ENCODE results near the gene REEP6. TPM values are rescaled to one million over a fixed set of nuclear protein-coding genes. Genes with fewer than 3 reads are reported as not detected.
A peak's percentile ranks its signal among the peaks of the same experiment; 100 is the strongest.
"Not testable (repeated sequence)": the region's sequence is repeated elsewhere in the genome, so short reads cannot be mapped to it uniquely, and the experiment has no call there.

The REEP6 gene
- total RNA-seq, 1 experiment from 2014 or later, result 1.5 TPM

DNA sequence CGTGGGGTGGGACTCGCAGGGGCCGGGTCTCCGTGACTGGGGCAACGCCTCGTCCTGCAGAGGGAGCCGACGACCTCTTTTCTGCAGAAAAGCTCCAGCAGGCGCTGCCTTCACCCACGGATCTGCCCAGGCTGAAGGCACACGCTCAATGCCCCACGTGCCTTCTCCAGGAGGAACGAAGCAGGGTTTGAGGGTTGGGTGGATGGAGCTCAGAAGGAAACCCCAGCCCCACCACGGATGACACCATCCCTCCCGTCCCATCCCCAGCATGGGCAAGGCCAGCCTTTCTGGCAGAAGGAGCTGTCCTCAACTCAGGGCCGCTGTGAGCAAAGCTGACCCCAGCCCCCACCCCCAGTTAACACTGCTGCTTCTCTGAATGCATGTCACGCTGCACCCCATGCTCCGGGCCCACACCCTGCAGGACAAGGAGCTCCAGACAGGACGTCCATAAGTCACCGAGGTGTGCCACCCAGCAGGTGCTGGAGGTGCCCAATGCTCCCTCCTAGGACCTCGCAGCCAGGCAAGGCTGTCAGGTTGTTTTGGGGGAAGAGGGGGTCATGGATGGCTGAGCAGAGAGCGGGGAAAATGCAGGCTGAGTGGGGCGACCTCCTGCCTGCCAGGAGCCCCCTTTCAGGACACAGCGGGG, 19.3 kb upstream of the REEP6 start:
- no peak for DNase-seq (ENCODE audit: low read depth)

DNA sequence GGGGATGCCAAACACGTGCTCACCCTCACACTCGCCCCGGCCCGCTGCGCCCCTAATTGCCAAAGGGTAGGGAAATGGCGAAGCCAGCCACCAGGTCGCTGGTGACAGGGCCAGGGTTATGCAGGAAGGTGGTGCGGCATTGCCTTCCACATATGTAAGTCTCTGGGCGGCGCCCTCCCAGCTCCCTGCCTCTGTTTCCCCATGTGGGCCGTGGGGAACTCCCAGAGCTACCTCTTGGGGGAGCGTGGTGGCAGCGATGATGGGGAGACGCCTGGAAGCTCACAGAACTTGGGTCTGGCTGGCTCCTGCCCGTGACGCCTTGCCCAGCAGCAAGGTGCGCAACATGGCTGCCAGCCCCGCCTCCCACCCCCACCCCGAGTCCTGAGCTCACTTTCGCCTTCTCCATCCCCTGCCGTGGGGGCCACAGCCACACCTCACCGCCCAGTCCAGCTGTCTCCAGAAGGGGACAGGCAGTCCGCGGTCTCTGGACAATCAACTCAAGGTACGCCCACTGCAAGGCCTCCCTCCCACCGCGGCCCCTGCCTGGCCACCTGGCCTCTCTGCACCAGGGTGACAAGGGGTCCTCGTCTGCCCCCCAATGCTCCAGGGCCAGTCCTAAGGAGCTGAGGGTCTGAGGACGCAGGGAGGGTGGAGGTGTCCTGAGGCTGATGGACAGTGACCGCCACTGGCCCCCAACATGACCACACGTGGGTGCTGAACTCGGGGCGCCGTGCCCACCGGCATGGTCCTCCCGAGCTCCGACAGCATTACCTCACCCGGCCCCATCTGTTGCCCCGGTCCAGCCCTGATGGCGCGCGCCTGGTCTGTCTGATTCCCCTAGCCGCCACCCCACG, 18.5 kb upstream of the REEP6 start:
- DNase-seq (ENCODE audit: low read depth), result no peak

DNA sequence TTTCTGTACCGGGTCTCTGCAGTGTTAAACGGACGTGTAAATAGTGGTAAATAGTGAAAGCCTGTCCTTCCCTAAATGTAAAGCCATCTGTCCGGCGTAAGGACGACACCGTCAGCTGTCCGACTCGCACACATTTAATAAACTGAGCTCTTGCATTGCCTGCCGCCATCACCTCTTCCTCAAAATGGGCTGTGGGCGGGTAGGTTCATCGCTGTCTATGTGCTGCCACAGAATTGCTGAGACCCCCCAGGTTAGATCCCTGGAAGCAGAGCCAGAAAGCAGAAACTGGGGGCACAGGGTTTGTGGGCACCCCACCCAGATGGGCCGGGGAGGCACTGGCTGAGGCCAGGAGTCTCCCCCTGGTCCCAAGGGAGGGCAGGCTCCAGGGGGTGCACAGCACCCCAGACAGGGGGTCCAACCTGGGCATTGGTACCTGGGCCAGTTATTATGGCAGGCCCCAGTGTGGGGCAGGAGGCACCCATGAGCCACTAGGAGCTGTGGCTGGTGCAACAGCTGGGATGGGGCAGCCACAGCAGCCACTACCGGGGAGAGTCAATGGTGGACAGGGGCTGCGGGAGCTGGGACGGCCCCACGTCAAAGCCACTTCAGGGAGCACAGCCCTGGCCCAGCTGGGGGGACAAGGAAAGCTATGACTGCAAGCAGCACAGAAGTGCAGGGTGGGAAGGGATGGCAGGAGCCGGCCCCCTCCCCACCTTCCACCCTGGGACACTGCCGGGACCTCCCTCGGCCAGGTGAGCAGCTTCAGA, 17.7 kb upstream of the REEP6 start:
- DNase-seq (ENCODE audit: low read depth), result no peak

DNA sequence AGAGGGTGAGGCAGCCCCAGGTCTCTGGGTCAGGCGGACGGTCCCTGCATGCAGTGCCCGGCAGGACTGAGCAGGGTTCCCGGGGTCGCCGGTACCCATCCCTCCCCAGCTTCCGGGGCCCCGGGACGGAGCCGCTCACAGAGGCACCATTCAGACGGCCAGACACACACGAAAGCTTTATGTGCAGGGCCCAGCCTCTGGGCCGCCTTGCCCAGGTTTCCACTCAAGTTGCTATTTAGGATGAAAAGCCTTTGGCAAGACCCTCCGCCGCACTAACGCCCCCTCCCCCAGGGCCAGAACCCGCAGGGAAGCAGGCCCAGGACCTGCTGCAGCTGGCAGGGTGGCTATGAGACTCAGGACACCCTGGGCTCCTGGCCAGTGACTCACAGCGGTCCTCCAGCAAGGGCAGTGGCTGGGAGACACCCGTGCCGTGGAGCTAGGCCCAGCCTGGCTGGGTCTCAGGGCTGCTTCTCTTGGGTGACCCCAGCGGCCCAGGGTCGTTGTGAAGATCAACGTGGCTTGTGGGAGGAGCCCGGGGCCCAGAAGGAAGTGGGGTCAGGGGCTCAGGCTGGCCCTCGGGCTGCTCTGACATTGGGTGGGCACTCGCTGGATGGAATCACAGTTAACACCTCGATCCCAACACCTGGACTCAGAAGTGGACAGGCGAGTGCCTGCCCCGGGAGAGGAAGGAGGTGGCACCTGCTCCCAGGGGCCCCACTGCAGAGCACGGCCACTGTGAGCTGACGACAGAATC, 16.8 kb upstream of the REEP6 start:
- DNase-seq (ENCODE audit: low read depth), result no peak

DNA sequence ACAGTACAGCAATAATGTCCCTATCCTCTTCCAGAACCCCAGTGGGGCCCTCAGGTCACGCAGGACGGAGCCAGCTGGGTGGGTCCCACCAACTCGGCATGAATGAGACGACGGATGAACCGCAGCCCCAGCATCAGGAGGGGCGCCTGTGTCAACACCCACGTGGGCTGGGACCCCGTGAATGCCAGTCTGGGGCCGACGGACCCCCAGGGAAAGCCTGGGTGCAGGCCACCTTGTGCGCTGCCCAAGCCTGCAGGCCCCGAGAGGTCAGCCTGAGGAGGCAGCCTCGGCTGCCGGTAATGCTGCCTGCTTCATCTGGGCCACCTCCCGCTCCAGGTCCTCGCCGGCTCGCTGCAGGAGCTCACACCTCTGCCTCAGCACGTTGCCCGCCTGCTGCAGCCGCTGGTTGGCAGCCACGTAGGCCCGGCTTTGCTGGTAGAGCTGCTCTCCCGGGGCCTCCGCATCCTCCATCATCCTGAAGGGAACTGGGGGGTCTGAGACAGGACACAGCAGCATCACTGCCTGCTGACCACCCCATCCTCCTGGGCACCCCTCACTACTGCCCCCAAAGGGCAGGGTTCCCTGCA, 16.1 kb upstream of the REEP6 start:
- DNase-seq (ENCODE audit: low read depth), result no peak

DNA sequence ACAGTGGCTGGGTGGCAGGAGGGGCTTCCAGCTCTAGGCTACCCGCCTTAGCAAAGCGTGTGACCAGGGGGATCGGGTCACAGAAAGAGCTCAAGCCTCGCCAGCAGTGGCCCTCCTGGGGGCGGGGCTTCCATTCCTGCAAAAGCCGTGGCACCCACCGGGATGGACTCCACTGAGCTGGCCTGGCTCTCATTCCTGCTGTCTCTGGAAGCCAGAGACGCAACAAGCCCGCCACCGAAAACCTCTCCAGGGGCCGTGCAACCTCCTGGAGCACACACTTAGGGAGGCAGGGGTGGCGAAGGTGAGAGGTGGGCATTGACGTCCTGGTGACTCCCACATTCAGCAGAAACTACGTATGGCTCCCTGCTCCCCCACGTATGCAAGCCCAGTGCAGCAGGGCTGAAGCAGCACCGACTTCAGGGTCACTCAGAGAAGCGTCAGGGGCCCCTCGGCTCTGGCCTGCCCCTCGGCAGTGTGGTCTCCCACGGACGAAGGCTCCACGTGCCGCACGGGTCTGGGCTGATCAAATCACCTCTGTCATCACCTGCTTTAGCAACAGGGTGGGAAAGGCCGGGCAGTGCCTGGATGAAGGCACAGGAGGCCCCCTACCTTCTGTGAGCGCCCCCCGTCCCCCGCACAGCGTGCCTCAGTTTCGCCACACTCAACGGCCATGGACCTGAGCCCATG, 15.1 kb upstream of the REEP6 start:
- no peak for DNase-seq (ENCODE audit: low read depth)

DNA sequence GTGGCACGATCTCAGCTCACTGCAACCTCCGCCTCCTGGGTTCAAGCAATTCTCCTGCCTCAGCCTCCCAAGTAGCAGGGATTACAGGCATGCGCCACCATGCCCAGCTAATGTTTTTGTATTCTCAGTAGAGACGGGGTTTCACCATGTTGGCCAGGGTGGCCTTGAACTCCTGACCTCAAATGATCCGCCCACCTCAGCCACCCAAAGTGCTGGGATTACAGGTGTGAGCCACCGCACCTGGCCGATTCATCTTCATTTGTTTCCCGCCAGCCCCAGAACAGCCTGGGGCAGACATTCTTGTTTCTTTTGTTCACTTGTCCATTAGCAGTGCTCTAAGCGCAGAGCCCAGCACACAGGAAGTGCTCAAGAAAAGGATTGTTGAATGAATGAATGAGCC, 13.9 kb upstream of the REEP6 start:
- not testable (repeated sequence) for DNase-seq (ENCODE audit: low read depth)

DNA sequence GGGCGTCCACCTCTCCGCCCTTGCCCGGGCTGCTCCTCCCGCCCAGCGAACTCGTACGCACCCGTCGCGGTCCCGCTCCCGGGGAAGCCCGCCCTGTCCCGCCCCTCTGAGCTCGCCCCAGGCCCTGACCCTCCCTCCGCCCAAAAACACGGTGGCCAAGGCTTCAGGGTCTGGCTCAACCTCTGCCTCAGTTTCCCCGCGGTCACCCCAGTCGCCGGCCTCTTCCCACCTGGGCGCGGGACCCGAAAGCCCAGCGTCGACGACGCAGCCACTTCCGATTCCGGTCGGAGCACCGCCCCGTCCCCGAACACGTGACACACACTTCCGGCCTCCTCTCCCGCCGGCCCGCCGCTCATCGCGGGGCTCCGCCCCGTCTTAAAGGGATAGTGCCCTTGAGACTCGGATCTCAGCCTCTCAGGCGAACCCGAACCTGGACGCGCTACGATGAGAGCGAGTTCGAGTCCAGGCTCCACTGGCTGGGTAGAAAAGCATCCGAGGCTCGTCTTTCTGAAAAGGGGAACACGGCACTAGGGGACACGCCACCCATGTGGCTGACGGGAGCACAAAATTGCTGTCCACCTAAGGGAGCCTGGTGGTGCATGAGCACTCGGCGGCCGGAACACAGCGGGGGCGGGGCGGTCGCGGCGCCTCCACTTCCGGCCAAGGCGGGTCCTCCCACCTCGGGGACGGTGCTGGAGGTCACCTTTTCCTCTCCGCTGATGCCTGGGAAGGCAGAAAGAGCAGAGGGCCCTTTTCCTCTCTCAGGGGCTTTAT, 11.9 kb upstream of the REEP6 start, which contains the start of gene C19orf25:
Gene C19orf25, minus strand, starts transcription at position 282 of the 774 bp plus-strand sequence. CDS start 312 bp downstream, outside the sequence.
- DNase-seq (ENCODE audit: low read depth), result peak; percentile 89

DNA sequence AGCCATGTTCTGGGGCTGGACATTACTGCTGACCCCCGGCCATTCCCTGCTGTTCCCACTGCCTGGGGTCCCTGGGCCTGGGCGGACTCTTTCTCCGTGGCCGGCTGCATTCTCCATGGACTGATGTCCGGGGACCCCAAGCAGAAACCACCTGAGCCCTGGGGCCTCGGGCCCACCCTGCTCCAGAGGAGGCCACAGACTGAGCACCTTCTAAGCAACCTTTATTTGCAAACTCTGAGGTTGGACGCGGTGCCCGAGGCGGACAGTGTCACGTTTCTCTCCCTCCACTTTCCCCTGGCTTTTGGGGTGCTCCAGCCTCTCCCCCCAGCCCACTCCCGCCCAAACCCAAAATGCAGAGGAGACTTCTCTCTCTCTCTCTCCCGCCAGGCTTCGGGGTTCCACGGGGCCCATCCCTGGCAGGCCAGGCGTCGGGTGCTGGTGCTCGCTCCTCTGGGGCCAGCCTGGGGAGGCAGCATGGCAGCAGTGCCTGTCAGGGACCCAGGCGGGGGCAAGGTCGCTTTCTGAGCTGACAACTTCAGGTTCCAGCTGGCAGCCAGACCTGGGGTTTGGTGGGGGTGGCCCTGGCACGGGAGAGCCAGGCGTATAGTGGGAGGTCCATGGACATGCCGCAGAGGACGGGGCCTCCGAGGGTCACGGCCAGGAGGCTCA, 9.6 kb upstream of the REEP6 start:
- DNase-seq (ENCODE audit: low read depth), result no peak

DNA sequence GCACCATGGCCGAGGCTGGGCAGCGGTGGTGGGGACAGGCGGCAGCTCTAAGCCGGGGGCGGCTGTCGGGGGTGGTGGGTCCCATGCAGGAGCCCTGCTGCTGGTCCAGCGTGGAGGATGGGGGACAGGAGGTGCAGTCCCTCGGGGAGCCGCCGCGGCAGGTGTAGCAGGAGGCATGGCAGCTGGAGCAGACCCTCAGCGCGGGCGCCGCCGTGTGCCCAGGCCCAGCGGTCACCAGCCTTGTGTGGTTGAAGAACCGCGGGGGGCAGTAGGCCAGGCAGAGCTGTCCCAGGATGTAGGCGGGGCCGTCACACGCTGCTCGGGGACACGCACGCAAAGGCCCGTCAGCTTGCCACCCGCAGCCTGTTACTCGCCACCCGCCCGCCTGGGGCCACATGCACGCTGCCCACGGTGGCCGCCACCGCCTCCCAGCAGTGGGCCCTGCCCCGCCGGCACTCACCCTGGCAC, 9.1 kb upstream of the REEP6 start:
- DNase-seq (ENCODE audit: low read depth), result no peak

DNA sequence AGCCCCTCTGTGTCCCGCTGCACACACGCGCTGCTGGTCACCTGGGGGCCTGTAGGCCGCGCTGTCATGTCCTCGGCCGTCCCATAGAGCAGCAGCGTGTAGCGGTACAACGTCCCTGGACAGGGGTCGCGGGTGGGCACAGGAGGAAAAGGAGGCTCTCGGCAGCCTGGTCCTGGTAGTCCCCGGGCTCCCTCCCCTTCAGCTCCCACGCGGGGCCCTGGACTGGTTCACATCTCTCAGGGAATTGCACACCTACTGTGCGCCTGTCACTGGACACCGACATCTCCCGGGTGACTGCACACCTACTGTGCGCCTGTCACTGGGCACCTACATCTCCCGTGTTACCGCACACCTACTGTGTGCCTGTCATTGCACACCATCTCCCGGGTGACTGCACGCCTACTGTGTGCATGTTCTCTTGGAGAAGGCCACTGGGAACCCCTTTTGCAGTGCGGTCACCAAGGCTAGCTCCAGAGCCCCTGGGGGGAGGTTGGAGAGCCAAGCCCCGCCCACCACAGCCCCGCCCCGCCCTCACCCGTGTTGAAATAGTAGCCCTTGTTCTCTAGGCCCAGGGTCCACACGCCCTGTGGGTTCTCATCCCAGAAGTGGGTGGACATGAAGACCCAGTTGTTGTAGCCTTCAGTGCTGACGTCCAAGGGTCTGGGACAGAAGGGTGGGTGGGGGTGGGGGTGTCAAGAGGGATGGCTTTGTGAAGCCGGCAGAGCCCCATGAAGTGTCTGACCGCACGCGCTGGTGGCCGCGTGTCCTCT, 8.4 kb upstream of the REEP6 start:
- no peak for DNase-seq (ENCODE audit: low read depth)

DNA sequence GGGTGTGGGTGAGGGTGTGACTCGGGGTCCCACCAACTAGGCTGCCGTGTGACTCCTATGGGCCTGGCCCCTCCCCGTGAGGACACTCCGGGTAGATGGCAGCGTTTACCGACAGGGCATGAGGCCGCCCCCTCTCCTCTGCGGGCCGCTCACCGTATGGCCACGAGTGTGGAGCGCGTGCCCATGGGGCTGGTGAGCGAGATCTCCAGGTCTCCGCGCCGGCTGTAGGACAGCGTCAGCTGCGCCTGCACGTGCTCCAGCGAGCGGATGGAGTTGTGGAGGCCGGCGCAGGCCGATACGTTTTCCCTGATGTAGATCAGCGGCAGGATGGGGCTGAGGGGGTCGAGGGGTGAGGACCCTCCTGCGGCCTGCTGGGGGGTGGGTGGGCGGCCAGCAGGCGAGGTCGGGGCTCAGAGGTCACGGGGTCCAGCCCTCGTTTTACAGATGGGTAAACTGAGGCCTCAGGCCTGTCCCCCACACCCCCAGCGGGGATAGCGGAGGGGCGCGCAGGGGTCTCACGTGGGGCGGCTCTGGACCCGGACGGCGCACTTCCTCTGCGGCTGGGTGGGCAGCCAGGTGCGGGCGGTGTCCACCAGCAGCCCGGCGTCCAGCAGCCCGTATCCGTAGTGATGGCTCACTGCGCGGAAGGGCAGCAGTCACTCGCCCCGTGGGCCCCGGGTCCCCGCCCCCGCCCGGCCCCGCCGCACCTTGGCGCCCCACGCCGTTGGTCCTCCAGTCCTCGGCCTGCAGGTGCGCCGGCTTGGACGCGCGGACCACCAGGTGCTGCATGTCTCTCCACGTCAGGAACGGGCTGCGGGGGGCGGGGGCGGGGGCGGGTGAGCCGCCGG, 7.6 kb upstream of the REEP6 start:
- no peak for DNase-seq (ENCODE audit: low read depth)

DNA sequence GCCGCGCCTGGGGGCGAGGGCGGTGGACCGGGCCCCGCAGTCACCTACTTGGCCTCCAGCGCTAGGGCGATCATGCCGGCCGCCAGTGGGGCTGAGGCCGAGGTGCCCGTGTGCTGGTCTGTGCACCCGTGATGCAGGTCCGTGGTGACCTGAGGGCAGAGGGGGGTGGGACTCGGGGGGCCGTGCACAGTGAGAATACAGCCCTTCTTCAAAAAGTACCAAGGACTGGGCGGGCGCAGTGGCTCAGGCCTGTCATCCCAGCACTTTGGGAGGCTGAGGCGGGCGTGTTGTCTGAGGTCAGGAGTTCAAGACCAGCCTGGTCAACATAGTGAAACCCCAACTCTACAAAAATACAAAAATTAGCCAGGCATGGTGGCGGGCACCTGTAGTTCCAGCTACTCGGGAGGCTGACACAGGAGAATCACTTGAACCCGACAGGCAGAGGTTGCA, 7.0 kb upstream of the REEP6 start:
- no peak for DNase-seq (ENCODE audit: low read depth)

DNA sequence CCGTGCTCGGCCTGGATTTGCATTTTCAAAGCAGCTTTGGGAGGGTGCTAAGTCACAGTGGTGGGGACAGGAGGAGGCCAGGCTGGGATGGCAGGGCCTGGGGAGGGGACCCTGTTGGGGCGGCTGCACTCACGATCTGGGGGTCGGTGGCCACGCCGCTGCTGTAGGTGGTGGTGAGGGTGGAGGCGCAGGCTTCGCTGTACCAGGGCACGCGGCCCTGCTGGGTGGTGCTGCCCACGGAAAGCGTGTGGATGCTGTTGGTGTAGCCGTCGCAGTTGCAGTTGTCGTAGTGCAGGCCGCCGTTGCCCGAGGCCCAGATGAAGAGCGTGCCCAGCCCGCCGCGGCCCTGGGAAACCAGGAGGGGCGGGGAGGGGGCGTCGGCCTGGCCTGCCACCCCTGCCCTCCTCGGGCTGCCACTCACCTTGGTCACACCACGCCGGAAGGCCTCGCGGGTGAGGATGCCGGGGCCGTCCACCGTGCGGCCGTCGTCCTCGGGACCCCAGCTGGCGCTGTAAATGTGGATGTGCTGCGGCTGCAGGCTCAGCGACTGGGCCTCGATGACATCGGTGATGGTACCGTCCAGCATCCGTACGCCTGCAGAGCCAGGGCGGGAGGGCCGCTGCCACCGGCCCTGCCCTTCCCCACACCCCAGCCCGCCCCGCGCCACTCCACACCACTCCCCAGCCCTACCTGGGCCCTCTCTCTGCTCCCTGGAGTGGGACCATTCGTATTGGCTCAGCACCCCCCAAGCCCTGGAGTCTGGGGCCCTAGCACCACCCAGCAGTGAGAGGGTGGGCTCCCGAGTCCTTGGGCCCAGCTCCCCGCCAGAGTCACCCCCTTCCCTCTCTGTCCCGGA, 4.0 kb upstream of the REEP6 start:
- no peak for DNase-seq (ENCODE audit: low read depth)

DNA sequence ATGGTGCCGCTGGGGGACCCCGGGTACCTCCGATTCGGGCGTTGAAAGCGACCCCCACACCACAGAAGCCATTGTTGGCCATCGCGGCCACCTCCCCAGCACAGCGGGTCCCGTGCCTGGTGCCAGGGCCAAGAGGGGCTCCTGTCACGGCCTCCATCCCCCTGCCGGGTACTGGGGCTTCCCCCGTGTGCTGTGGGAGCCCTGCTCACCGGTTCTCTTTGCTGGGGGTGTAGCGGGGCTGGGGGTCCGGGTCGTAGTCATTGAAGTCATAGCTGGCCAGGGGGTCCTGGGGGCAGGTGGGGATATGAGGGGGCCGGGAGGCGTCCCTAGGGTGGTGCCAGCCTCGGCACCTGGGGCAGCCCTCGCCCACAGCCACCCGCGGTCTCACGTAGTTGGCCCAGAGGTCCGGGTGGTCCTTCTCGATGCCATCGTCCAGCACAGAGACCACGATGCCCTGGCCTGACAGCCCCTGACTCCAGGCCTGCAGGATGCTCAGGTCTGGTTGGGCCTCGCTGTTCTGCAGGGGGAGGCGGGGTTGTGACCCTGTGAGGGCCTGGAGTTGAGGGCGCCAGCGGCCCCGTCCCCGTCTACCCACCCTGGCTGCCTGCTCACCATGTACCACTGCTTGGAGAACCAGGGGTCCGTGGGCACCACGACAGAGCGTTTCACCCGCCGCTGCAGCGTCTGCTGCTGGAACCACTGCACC, 3.3 kb upstream of the REEP6 start:
- DNase-seq (ENCODE audit: low read depth), result no peak

DNA sequence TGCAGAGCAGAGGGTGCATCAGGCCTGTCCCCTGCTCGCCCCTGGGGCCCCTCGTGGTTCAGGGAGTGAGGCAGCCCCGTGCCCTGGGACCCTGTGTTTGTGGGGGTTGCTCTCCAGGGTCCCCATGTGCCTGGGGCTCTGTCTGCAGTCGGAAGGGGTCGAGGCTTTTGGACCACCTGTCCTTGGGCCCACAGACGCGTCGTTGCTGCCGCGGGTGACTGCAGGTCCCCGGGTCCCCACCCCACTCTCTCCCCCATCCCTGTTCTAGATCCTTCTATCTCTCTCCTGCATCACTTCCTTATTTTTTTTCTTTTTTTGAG, 2.7 kb upstream of the REEP6 start:
- DNase-seq (ENCODE audit: low read depth), result no peak
